BE2C (cell line): ENCODE measurements around the gene ADAMTSL2.

Experiments used
- DNase-seq: peaks from one replicate; pipeline ENCODE4 v3.0.0-alpha.2; 2020
- H3K27me3 ChIP-seq: fragments of 250-450 bp; sonication (Bioruptor Pico); 2 replicates; pipeline ENCODE4 v1.5.1; 2020; ENCODE audit warnings: mild to moderate bottlenecking
- H3K36me3 ChIP-seq: fragments of 250-450 bp; sonication (Bioruptor Pico); 2 replicates; pipeline ENCODE4 v1.5.1; 2020; ENCODE audit warnings: mild to moderate bottlenecking
- H3K4me1 ChIP-seq: fragments of 250-450 bp; sonication (Bioruptor Pico); 2 replicates; pipeline ENCODE4 v1.5.1; 2020
- H3K4me3 ChIP-seq: 2 replicates; pipeline ENCODE4 v1.5.1; 2011; ENCODE audit warnings: low read depth, low read length
- H3K9me3 ChIP-seq: fragments of 250-450 bp; sonication (Bioruptor Pico); 2 replicates; pipeline ENCODE4 v1.5.1; 2020
- TF ChIP-seq, protein P1 (sequence below): IDR thresholded peaks from 2 replicates; pipeline ENCODE4 v1.5.1; 2012; ENCODE audit warnings: mild to moderate bottlenecking, low read depth, low read length

Gene ADAMTSL2

GRCh38 chr9:133610845-133611244 lies 76.3 kb downstream of the ADAMTSL2 start:
- Histone ChIP-seq H3K4me3 (no peak overlapping the region; the same call in 1 of the 2 replicates), H3K36me3 (peaks cover 22% of the 10 kb centered on the region), H3K27me3 (no peaks in the 10 kb centered on the region), H3K9me3 (no peaks in the 10 kb centered on the region), H3K4me1 (peaks cover 48% of the 10 kb centered on the region)
- TF ChIP-seq, protein P1, sequence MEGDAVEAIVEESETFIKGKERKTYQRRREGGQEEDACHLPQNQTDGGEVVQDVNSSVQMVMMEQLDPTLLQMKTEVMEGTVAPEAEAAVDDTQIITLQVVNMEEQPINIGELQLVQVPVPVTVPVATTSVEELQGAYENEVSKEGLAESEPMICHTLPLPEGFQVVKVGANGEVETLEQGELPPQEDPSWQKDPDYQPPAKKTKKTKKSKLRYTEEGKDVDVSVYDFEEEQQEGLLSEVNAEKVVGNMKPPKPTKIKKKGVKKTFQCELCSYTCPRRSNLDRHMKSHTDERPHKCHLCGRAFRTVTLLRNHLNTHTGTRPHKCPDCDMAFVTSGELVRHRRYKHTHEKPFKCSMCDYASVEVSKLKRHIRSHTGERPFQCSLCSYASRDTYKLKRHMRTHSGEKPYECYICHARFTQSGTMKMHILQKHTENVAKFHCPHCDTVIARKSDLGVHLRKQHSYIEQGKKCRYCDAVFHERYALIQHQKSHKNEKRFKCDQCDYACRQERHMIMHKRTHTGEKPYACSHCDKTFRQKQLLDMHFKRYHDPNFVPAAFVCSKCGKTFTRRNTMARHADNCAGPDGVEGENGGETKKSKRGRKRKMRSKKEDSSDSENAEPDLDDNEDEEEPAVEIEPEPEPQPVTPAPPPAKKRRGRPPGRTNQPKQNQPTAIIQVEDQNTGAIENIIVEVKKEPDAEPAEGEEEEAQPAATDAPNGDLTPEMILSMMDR = no peak
- DNase-seq = no peak

DNA sequence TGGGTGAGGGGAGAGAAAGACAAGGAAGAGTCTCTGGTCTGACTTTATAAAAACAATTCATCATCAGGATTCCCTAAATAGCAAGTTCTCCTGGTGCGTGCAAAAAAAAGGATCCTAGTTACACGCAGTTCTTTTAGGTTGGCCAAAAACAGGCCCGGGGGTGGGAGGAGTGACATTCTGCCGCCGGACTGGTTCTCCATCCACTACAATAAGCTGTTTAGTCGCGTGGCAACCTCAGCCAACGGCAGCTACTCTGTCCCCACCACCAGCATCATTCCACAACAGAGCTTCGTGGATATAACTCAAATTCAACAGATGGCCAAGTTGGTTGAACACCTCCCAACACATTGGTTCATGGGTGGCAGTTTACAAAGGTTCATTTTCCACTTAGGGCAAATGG lies 77.5 kb downstream of the ADAMTSL2 start:
- no peaks in the 10 kb centered on the region for H3K9me3 ChIP-seq
- H3K4me3 ChIP-seq = no peak overlapping the region
- no peak for DNase-seq
- H3K27me3 ChIP-seq = no peaks in the 10 kb centered on the region
- H3K4me1 ChIP-seq = peaks cover 36% of the 10 kb centered on the region
- TF ChIP-seq, protein P1 = no peak
- H3K36me3 ChIP-seq = peaks cover 14% of the 10 kb centered on the region

GRCh38 chr9:133612816-133613215 lies 78.3 kb downstream of the ADAMTSL2 start:
- TF ChIP-seq, protein P1 = no peak
- Histone ChIP-seq H3K4me1 (peaks cover 30% of the 10 kb centered on the region), H3K27me3 (no peaks in the 10 kb centered on the region)

GRCh38 chr9:133613432-133613831 lies 78.9 kb downstream of the ADAMTSL2 start:
- Histone ChIP-seq H3K4me3 (no peak overlapping the region), H3K27me3 (no peaks in the 10 kb centered on the region), H3K4me1 (peaks cover 26% of the 10 kb centered on the region), H3K9me3 (no peaks in the 10 kb centered on the region), H3K36me3 (no peaks in the 10 kb centered on the region)
- no peak for DNase-seq
- TF ChIP-seq, protein P1 = no peak

More at GRCh38 chr9:133612816-133613215, 78.3 kb downstream of the ADAMTSL2 start:
- Histone ChIP-seq H3K36me3 (peaks cover 6% of the 10 kb centered on the region), H3K9me3 (no peaks in the 10 kb centered on the region), H3K4me3 (no peak overlapping the region)
- no peak for DNase-seq

- Histone ChIP-seq H3K4me1 (peaks cover 26% of the 10 kb centered on the region), H3K27me3 (no peaks in the 10 kb centered on the region), H3K36me3 (no peaks in the 10 kb centered on the region), H3K9me3 (no peaks in the 10 kb centered on the region), H3K4me3 (no peak overlapping the region)
- TF ChIP-seq, protein P1 = no peak
- DNase-seq = no peak
Observed at GRCh38 chr9:133614056-133614455, 79.6 kb downstream of the ADAMTSL2 start.

GRCh38 chr9:133614678-133615077 lies 80.2 kb downstream of the ADAMTSL2 start:
- Histone ChIP-seq H3K36me3 (no peaks in the 10 kb centered on the region), H3K4me3 (no peak overlapping the region), H3K27me3 (no peaks in the 10 kb centered on the region), H3K4me1 (peaks cover 24% of the 10 kb centered on the region), H3K9me3 (no peaks in the 10 kb centered on the region)
- no peak for DNase-seq
- TF ChIP-seq, protein P1 = no peak
